Activated CD4-positive, alpha-beta T cell treated with anti-CD3 and anti-CD28 coated beads, Interleukin-2, amount 10 ng/mL, durations not matched to agents 24 days and 14 days (primary cell): ENCODE measurements around the gene FHOD3. TPM values are rescaled to one million over a fixed set of nuclear protein-coding genes. Genes with fewer than 3 reads are reported as not detected.
A peak's percentile ranks its signal among the peaks of the same experiment; 100 is the strongest.
"Not testable (repeated sequence)": the region's sequence is repeated elsewhere in the genome, so short reads cannot be mapped to it uniquely, and the experiment has no call there.

ENCODE experiments used
- DNase-seq: peaks from one replicate; pipeline ENCODE4 v3.0.0; 2022
- H3K27ac Mint-ChIP-seq: one replicate; pipeline ENCODE4 v1.8.0; 2022; ENCODE audit warnings: mild to moderate bottlenecking, mixed read lengths
- H3K27me3 Mint-ChIP-seq: one replicate; pipeline ENCODE4 v1.8.0; 2022; ENCODE audit warnings: mixed read lengths
- H3K36me3 Mint-ChIP-seq: one replicate; pipeline ENCODE4 v1.8.0; 2022; ENCODE audit warnings: low read depth, mild to moderate bottlenecking, mixed read lengths
- H3K4me1 Mint-ChIP-seq: one replicate; pipeline ENCODE4 v1.8.0; 2021; ENCODE audit warnings: mixed read lengths
- H3K4me3 Mint-ChIP-seq: one replicate; pipeline ENCODE4 v1.8.0; 2022; ENCODE audit warnings: mild to moderate bottlenecking, moderate library complexity, mixed read lengths
- H3K9me3 Mint-ChIP-seq: one replicate; pipeline ENCODE4 v1.8.0; 2021; ENCODE audit warnings: mixed read lengths
- intact Hi-C: fragments of 100-400 bp; cut with micrococcal nuclease; formaldehyde crosslinking; loops from one replicate; pipeline ENCODE4 v1.15.1; 2023
- total RNA-seq: library from RNA; stranded (reverse); gene quantifications from 2 replicates; pipeline ENCODE4 v1.2.3, GENCODE V29; 2022

The FHOD3 gene
- total RNA-seq, 1 donor from 2014 or later = not detected

DNA sequence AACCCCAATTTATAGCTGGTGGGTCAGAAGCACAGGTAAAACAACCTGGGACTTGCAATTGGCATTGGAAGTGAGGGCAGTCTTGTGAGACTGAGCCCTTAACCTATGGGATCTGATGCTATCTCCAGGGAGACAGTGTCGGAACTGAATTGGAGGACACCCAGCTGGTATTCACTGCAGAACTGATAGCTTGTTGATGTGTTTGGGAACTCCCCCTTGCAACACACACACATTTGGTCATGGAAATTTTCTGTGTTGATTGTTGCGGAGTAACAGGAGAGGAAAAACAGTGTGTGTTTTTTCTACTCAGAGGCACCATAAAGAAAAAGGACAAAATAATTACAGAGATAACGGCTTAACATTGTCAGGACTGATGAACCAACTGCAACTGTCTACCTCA lies 515.2 kb downstream of the FHOD3 start:
- intact Hi-C loops = no loop called here
- no peaks in the 10 kb centered on the region for H3K9me3 Mint-ChIP-seq
- no peaks in the 10 kb centered on the region for H3K27me3 Mint-ChIP-seq
- H3K36me3 Mint-ChIP-seq = peaks cover 24% of the 10 kb centered on the region
- no peak overlapping the region for H3K4me3 Mint-ChIP-seq
- DNase-seq = no peak
- peaks cover 9% of the 10 kb centered on the region for H3K4me1 Mint-ChIP-seq
- no peak overlapping the region for H3K27ac Mint-ChIP-seq

DNA sequence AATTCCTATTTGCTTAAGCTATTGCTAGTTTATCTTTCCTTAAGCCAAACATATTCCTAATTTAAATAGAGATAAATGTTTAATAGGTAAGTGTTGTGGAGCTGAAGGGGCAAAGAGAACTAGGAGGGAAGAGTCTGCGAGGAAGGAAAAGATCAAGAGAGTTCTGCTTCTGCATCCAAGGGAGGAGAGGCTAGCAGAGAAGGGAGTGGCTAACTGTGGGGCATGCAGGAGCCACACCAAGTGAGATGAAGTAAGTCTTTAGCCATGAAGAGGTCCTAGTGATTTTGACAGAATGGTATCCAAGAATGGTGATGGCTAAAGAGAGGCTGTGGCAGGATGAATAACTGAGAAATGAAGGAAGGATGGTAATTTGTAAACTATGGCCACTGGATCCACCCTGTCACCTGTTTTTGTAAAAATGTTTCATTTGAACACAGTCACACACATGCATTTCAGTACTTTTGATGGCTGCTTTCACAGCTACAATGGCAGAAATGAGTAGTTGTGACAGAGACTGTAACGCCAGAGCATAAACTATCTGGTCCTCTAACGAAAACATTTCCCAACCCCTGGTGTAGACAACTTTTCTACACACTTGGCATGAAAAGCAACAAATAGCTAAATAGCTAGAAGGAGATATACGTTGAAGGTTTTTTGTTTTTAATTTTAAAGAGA lies 515.7 kb downstream of the FHOD3 start:
- no peak overlapping the region for H3K4me3 Mint-ChIP-seq
- intact Hi-C loops = no loop called here
- H3K36me3 Mint-ChIP-seq = peaks cover 25% of the 10 kb centered on the region
- H3K27me3 Mint-ChIP-seq = no peaks in the 10 kb centered on the region
- no peak for DNase-seq
- H3K4me1 Mint-ChIP-seq = peaks cover 12% of the 10 kb centered on the region
- no peak overlapping the region for H3K27ac Mint-ChIP-seq
- H3K9me3 Mint-ChIP-seq = no peaks in the 10 kb centered on the region

DNA sequence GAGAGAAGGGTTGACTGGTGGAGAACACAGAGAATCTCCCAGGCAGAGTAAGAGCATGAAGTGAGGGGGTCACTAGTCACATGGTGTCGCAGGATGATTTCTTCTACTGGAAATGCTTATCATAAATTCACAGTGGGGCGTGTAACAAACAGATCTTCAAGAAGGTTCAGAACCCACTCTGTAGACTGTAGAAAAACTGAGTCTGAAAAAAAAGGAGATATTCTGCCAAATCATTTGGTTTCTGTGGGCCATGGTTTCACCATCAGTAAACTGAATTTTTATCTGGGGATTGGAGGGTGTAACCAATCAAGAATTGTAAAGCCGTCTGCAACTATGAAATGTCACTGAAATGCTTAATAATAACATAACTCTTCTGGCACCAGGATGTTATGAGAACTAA lies 516.3 kb downstream of the FHOD3 start:
- H3K4me1 Mint-ChIP-seq = peaks cover 12% of the 10 kb centered on the region
- intact Hi-C loops = no loop called here
- H3K4me3 Mint-ChIP-seq = no peak overlapping the region
- H3K36me3 Mint-ChIP-seq = peaks cover 28% of the 10 kb centered on the region
- no peak for DNase-seq
- H3K9me3 Mint-ChIP-seq = no peaks in the 10 kb centered on the region
- no peaks in the 10 kb centered on the region for H3K27me3 Mint-ChIP-seq
- H3K27ac Mint-ChIP-seq = peak overlapping the region; percentile 4

DNA sequence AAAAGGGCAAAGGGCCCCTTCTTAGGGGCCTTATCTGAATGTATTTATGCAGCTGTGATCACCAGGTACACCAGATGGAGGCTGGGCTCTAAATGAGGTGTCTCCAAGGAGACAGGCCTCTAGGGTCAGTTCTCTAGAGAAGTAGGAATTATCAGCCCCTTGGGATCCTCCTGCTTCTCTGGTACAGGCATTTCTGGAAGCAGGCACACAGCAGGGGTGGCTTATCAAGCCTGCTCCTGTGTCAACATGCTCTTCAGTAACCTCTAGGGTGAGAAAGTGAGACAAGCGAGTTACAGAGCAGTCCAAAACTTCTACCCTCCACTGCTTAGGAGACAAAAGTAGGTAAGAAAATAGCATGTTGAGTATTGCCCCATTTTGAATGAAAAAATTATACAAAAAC lies 517.5 kb downstream of the FHOD3 start:
- Mint-ChIP-seq H3K36me3 (peaks cover 29% of the 10 kb centered on the region), H3K4me1 (peaks cover 10% of the 10 kb centered on the region), H3K27me3 (no peaks in the 10 kb centered on the region), H3K4me3 (no peak overlapping the region), H3K27ac (no peak overlapping the region), H3K9me3 (no peaks in the 10 kb centered on the region)
- no peak for DNase-seq
- intact Hi-C loops = no loop called here

DNA sequence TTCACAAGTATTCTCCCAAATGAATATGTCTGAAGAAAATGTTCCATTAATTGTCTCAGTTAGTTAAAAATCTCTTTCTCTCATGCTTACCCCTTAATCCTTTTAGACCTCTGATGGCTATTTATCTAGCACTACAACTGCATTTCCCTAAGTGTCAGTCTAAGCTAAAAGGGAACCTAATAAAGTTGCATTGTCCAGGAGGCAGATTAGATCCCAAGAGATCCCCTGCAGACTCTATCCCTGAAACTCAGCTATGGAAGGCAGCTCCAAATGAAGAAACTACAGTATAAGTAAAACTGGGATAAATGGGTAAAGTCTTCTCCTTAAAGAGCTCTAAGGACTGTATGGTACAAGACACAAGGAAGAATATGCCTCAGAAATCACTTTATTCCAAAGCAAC lies 518.6 kb downstream of the FHOD3 start:
- H3K9me3 Mint-ChIP-seq, intact Hi-C loops, DNase-seq, H3K27me3 Mint-ChIP-seq, H3K4me3 Mint-ChIP-seq, H3K27ac Mint-ChIP-seq: not testable (repeated sequence)
- peaks cover 10% of the 10 kb centered on the region for H3K4me1 Mint-ChIP-seq
- H3K36me3 Mint-ChIP-seq = peaks cover 34% of the 10 kb centered on the region

DNA sequence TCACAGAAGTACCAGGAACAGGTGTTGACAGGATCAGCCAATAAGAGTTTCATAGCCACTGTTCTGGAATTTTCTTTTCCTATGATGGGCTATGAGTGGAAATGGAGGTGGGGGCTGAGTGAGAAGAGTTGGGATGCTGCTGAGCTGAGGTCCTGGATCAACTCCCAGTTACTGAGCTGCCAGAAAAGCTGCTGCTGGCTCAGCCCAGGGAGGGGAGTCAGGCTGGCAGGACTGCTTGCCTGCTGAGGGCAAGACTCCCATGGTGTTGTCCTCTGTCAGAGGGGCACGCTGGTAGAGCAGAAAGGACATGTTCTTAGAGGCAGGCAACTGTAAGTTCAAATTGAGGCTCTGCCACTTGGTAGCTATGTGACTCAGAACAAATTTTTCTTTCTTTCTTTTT lies 519.5 kb downstream of the FHOD3 start:
- H3K27me3 Mint-ChIP-seq = no peaks in the 10 kb centered on the region
- intact Hi-C loops = no loop called here
- no peak overlapping the region for H3K27ac Mint-ChIP-seq
- no peak overlapping the region for H3K4me3 Mint-ChIP-seq
- H3K4me1 Mint-ChIP-seq = peaks cover 10% of the 10 kb centered on the region
- DNase-seq = no peak
- H3K9me3 Mint-ChIP-seq = no peaks in the 10 kb centered on the region
- H3K36me3 Mint-ChIP-seq = peaks cover 39% of the 10 kb centered on the region

DNA sequence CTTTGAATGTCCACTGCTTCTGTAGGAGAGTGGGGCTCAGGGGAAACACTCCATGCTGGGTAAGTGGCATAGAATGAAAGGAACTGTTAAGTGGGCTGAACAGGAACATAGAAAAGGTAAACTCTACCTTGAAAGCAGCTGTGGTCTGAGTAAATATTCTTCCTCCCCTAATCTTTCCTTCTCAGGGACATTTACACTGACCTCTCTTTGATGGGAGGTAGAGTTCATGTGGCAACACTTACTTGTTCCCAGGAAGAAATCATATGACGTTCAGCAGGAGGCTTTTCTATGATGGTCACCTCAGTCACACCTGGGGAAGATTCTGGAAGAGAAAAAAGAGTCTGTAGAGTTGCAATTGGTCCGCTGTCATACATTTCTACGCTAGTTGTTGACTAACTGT lies 521.1 kb downstream of the FHOD3 start:
- DNase-seq = no peak
- intact Hi-C loops = no loop called here
- Mint-ChIP-seq H3K9me3 (no peaks in the 10 kb centered on the region), H3K27ac (no peak overlapping the region), H3K4me3 (no peak overlapping the region), H3K36me3 (peaks cover 35% of the 10 kb centered on the region), H3K4me1 (peaks cover 7% of the 10 kb centered on the region), H3K27me3 (no peaks in the 10 kb centered on the region)

DNA sequence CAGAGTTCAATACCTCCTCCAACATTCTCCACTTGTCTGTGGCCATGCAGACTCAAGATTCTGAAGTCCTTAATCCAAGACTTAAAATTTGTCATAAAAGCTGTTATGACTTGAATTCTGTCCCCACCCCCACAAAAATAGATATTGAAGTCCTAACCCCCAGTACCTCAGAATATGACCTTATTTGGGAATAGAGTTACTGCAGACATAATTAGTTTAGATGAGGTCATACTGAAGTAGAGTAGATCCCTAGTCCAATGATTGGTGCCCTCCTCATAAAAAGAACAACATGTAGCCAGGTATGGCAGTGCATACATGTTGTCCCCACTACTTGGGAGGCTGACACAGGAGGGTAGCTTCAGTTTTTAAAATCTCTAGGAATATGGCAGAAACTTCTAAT lies 522.1 kb downstream of the FHOD3 start:
- intact Hi-C loops = loop anchor here (10.0 kb wide), 2 partner anchors 75 to 1955 kb away; no protein-coding TSS in a partner anchor
- Mint-ChIP-seq H3K4me3 (no peak overlapping the region), H3K27ac (no peak overlapping the region), H3K27me3 (no peaks in the 10 kb centered on the region), H3K36me3 (peaks cover 40% of the 10 kb centered on the region), H3K4me1 (peaks cover 13% of the 10 kb centered on the region), H3K9me3 (no peaks in the 10 kb centered on the region)
- DNase-seq = no peak

DNA sequence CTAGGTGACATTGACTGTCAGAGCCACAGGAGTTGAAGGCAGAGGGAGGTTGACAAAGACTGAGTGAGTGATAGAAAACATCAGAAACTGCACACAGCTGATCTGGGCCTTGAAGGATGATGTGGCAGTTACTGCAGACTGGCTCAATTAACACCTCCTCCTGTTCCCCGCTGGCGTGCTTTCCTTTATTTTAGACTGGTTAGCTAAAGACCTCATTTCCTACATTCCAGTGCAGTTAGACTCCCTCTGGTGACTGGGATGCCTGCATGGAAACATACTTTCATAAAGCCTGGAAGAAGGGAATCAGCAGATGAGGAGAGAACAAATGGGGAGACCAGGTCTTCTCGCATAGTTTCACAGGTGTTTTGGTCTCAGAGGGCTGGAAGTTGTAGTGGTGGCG lies 524.2 kb downstream of the FHOD3 start:
- no peak overlapping the region for H3K4me3 Mint-ChIP-seq
- no peaks in the 10 kb centered on the region for H3K9me3 Mint-ChIP-seq
- peak; percentile 49 for DNase-seq
- intact Hi-C loops = loop anchor here (10.0 kb wide), 2 partner anchors 73 to 1957 kb away; no protein-coding TSS in a partner anchor
- H3K27ac Mint-ChIP-seq = no peak overlapping the region
- peaks cover 18% of the 10 kb centered on the region for H3K4me1 Mint-ChIP-seq
- no peaks in the 10 kb centered on the region for H3K27me3 Mint-ChIP-seq
- peaks cover 38% of the 10 kb centered on the region for H3K36me3 Mint-ChIP-seq

DNA sequence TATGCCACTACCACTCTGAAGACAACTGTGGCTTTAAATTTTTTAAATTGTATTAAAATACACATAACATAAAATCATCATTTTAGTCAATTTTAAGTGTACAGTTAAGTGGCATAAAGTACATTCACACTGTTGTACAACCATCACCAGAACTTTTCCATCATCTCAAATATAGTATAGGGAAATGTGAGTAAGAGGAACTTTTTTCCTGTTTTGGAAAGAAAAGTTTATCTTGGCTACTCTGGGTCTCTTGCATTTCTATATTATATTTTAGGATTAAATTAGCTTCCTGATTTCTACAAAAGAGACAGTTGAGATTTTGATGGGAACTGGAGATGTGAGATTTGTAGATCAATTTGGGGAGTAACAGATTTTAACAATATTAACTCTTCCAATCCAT lies 528.0 kb downstream of the FHOD3 start:
- peaks cover 33% of the 10 kb centered on the region for H3K4me1 Mint-ChIP-seq
- no peak overlapping the region for H3K4me3 Mint-ChIP-seq
- no peaks in the 10 kb centered on the region for H3K27me3 Mint-ChIP-seq
- intact Hi-C loops = loop anchor here (10.0 kb wide), 2 partner anchors 69 to 1961 kb away; no protein-coding TSS in a partner anchor
- peaks cover 23% of the 10 kb centered on the region for H3K36me3 Mint-ChIP-seq
- DNase-seq = no peak
- no peaks in the 10 kb centered on the region for H3K9me3 Mint-ChIP-seq
- H3K27ac Mint-ChIP-seq = no peak overlapping the region

DNA sequence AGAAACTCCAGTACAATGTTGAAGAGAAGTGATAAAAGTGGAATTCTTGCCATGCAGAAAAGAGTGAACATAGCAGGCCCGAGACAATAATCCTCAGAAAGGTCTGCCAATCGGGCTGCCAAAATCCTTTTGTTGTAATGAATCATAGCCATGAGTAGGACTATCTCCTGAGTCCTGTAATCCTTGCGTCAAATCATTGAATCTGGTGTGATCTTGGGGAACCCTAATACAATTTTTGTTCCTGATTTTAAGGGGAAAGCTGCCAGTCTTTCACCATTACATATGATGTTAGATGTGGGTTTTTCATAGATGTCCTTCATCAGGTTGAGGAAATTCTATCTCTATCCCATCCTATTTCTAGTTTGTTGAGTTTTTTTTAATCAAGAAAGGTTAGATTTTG lies 529.0 kb downstream of the FHOD3 start:
- no peak overlapping the region for H3K27ac Mint-ChIP-seq

DNA sequence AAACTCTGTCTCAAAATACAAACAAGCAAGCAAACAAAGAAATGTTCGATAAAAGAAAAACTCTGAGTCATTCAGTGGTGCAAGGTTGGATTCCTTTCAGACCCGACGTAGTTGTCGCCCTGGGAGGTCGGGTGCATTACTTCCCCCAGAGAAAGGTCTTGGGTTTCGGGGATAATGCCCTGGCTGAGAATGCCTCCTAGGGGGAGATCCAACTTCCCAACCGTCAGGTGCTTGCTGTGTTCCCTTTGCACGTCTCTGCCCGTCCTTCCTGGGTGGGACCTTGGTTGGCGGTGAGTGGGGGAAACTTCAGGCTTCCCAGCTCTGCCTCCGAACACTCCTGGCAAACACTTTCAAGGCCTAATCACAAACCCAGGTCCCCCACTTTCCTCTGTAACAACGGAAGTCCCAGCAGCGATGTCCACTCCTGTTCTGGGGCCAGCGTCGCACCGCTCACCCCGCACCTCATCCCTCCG lies 530.7 kb downstream of the FHOD3 start:
- Mint-ChIP-seq H3K27ac (peak overlapping the region; percentile 98), H3K4me3 (peak overlapping the region; percentile 83), H3K9me3 (no peaks in the 10 kb centered on the region), H3K36me3 (peaks cover 18% of the 10 kb centered on the region), H3K27me3 (no peaks in the 10 kb centered on the region), H3K4me1 (peaks cover 44% of the 10 kb centered on the region)
- DNase-seq = no peak
- intact Hi-C loops = loop anchor here (1.0 to 10.0 kb wide), 5 partner anchors 67 to 1963 kb away; partner anchors contain the start of genes ELP2, RPRD1A and SLC39A6

More for the DNA sequence above, 529.0 kb downstream of the FHOD3 start:
- Mint-ChIP-seq H3K4me3 (no peak overlapping the region), H3K36me3 (peaks cover 21% of the 10 kb centered on the region), H3K9me3 (no peaks in the 10 kb centered on the region), H3K4me1 (peaks cover 41% of the 10 kb centered on the region), H3K27me3 (no peaks in the 10 kb centered on the region)
- intact Hi-C loops = loop anchor here (10.0 kb wide), 2 partner anchors 68 to 1962 kb away; no protein-coding TSS in a partner anchor
- DNase-seq = no peak

DNA sequence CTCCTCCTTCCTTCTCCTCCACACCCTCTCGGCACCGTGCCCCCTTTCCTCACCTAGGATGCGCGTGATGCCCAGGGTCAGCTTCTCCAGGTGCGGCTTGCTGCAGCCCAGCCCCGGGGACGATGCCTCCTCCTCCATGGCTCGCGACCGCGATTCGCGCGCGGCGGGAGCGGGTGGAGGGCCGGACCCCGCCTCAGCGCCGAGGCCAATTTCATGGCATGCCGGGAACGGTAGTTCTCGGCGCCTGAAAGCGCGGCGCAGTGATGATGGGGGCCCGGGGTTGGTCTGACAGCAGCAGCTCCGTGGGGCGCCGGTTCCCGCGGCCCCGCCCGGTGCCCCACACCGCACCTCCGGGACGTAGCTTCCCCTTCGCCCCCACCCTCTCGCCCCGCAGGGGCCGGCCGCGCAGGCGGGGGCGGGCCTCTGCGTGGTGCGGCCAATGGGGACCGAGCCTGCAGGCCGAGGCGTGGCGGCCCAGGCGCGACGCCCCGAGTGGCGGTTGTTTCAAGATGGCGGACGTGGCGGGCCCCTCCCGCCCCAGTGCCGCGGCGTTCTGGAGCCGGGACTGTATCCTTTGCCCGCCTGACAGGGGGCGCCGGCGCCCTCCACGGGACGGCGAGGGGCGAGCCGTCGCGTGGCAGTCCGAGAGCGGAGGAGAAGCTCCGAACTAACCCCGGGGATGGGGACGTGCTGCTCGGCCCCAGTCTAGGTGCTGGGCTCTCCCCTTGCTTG lies 531.3 kb downstream of the FHOD3 start, which contains the start of the genes KIAA1328 and TPGS2:
Gene KIAA1328 (plus strand): TSS at position 498 of the 732 bp plus-strand sequence. CDS start 12 bp downstream, at position 510.
Gene TPGS2 (minus strand): TSS at position 373 of the 732 bp plus-strand sequence. CDS start 235 bp downstream, at position 138.
- Mint-ChIP-seq H3K4me3 (peak within 1 kb of the TSS; percentile 83), H3K27ac (peak within 1 kb of the TSS; percentile 98), H3K9me3 (no peaks in the 10 kb centered on the region), H3K4me1 (peaks cover 45% of the 10 kb centered on the region), H3K27me3 (no peaks in the 10 kb centered on the region), H3K36me3 (peaks cover 15% of the 10 kb centered on the region)
- intact Hi-C loops = loop anchor here (1.0 to 10.0 kb wide), 5 partner anchors 66 to 1964 kb away; partner anchors contain the start of genes ELP2, RPRD1A and SLC39A6
- DNase-seq = peak; percentile 97
